Keratinocyte (primary cell): ENCODE measurements around the gene HIVEP2. TPM values are rescaled to one million over a fixed set of nuclear protein-coding genes. Genes with fewer than 3 reads are reported as not detected.

Source experiments
- DNase-seq: peaks from one replicate; pipeline ENCODE4 v3.0.0-alpha.2; 2011; ENCODE audit warnings: low read depth, missing footprints, low spot score
- FAIRE-seq: peaks from 2 replicates; lab custom pipeline; 2011; peaks lifted over from hg19 to GRCh38; lab: Jason Lieb, UNC
- H2AFZ ChIP-seq: 2 replicates; pipeline ENCODE4 v1.6.0; 2012; ENCODE audit warnings: low read length, control low read depth, inconsistent platforms; ENCODE audit not compliant: control insufficient read depth
- H3K27ac ChIP-seq: 2 replicates; pipeline ENCODE4 v1.5.1; 2011; ENCODE audit warnings: low read length; ENCODE audit not compliant: control insufficient read depth, insufficient read depth
- H3K27me3 ChIP-seq: 3 replicates; pipeline ENCODE4 v1.6.0; 2011; ENCODE audit warnings: low read length; ENCODE audit not compliant: control insufficient read depth, insufficient read depth; ENCODE audit errors: extremely low read depth
- H3K36me3 ChIP-seq, 2 experiments: 2 replicates in 1 of 2; 3 replicates in 1 of 2; pipeline ENCODE4 v1.5.1; 2011; ENCODE audit warnings: low read length in 2 of 2, mild to moderate bottlenecking in 1 of 2; ENCODE audit not compliant: control insufficient read depth in 2 of 2, insufficient read depth in 2 of 2; ENCODE audit errors: extremely low read depth in 1 of 2
- H3K4me1 ChIP-seq: 3 replicates; pipeline ENCODE4 v1.5.1; 2011; ENCODE audit warnings: low read length; ENCODE audit not compliant: control insufficient read depth, insufficient read depth; ENCODE audit errors: extremely low read depth
- H3K4me2 ChIP-seq: 3 replicates; pipeline ENCODE4 v1.6.0; 2011; ENCODE audit warnings: low read depth, low read length; ENCODE audit not compliant: control insufficient read depth, insufficient read depth; ENCODE audit errors: extremely low read depth
- H3K4me3 ChIP-seq, 3 experiments: fragments of 200-600 bp in 1 of 3; sonication (generic) in 1 of 3; 2 replicates in 2 of 3; 3 replicates in 1 of 3; pipeline ENCODE4 v1.5.1; 2011 to 2016; ENCODE audit warnings: low read length in 3 of 3, mild to moderate bottlenecking in 3 of 3, control low read depth in 2 of 3, inconsistent platforms in 1 of 3, low read depth in 1 of 3, mixed read lengths in 1 of 3, mixed run types in 1 of 3, moderate library complexity in 1 of 3; ENCODE audit not compliant: control insufficient read depth in 2 of 3, insufficient read depth in 2 of 3; ENCODE audit errors: extremely low read depth in 1 of 3
- H3K79me2 ChIP-seq: 2 replicates; pipeline ENCODE4 v1.6.0; 2012; ENCODE audit warnings: low read length; ENCODE audit not compliant: control insufficient read depth, insufficient read depth
- H3K9ac ChIP-seq: 3 replicates; pipeline ENCODE4 v1.6.0; 2011; ENCODE audit warnings: low read length; ENCODE audit not compliant: control insufficient read depth, insufficient read depth; ENCODE audit errors: extremely low read depth
- H3K9me1 ChIP-seq: 3 replicates; pipeline ENCODE4 v1.6.0; 2011; ENCODE audit warnings: low read length; ENCODE audit not compliant: control insufficient read depth, insufficient read depth; ENCODE audit errors: extremely low read depth
- H3K9me3 ChIP-seq: 2 replicates; pipeline ENCODE4 v1.5.1; 2012; ENCODE audit warnings: low read depth, low read length; ENCODE audit not compliant: control insufficient read depth
- H4K20me1 ChIP-seq: 3 replicates; pipeline ENCODE4 v1.6.0; 2011; ENCODE audit warnings: low read length; ENCODE audit not compliant: control insufficient read depth, insufficient read depth; ENCODE audit errors: extremely low read depth
- CTCF ChIP-seq, 3 experiments: IDR thresholded peaks in 1 of 3; conservative IDR thresholded peaks in 1 of 3; optimal IDR thresholded peaks in 1 of 3; 2 replicates in 2 of 3; 3 replicates in 1 of 3; pipeline versions ENCODE3 to v1.5.1; 2011; ENCODE audit warnings: low read length in 3 of 3, mild to moderate bottlenecking in 3 of 3, moderate library complexity in 2 of 3, control low read depth in 1 of 3, inconsistent platforms in 1 of 3; ENCODE audit not compliant: insufficient read depth in 2 of 3; ENCODE audit errors: extremely low read depth in 1 of 3
- EZH2 ChIP-seq: IDR thresholded peaks from one replicate; pipeline ENCODE4 v1.6.1; 2012; ENCODE audit warnings: inconsistent platforms, mild to moderate bottlenecking, low read length, moderate library complexity
- dilution Hi-C: fragments of 300-500 bp; cut with MboI; formaldehyde crosslinking; loops from one replicate; pipeline ENCODE4 v1.7.0; 2020; ENCODE audit warnings: low sequenced_read_pairs; ENCODE audit not compliant: extremely low pct_ligation_motif_present
- polyA plus RNA-seq, 5 experiments: library from polyadenylated mRNA; depleted of rRNA in 3 of 5; stranded (reverse) in 3 of 5; stranded (forward) in 1 of 5; unstranded in 1 of 5; fragments of >200 nt; gene quantifications; 1 replicate in 1 of 5; 2 replicates in 3 of 5; 3 replicates in 1 of 5; pipeline versions ENCODE4 v1.2.1 to v1.2.3, GENCODE V29; 2011 to 2012; ENCODE audit warnings: missing spikeins in 2 of 5, low read depth in 1 of 5, low replicate concordance in 1 of 5

The HIVEP2 gene
- polyA plus RNA-seq, 1 donor (not counting 4 experiments of a cell fraction or from before 2014, with no cell fraction given) = 8.9 TPM

GRCh38 chr6:142913036-142913510, 31.9 kb downstream of the HIVEP2 start:
- Histone ChIP-seq H4K20me1 (no peaks in the 10 kb centered on the region), H3K4me2 (no peak overlapping the region), H3K36me3 (no peaks in the 10 kb centered on the region), H3K9ac (no peak overlapping the region), H2AFZ (no peak overlapping the region), H3K9me1 (no peaks in the 10 kb centered on the region), H3K9me3 (no peaks in the 10 kb centered on the region), H3K4me3 (no peak overlapping the region), H3K4me1 (no peaks in the 10 kb centered on the region), H3K27ac (no peak overlapping the region), H3K79me2 (peaks cover 2% of the 10 kb centered on the region), H3K27me3 (no peaks in the 10 kb centered on the region)
- no peak for DNase-seq
- dilution Hi-C loops = no loop called here
- TF ChIP-seq EZH2 (no peak), CTCF (optimal IDR thresholded peaks at IDR 0.05 in 1 of 3, IDR thresholded peaks at IDR 0.05 in 1 of 3, conservative IDR thresholded peaks at IDR 0.05 in 1 of 3; ENCODE audit: extremely low read depth in 1 of 3, insufficient read depth in 2 of 3, low read length in 3 of 3) (no peak)
- FAIRE-seq = peak; percentile 56

GRCh38 chr6:142912125-142912524, 32.9 kb downstream of the HIVEP2 start:
- H3K36me3 ChIP-seq = no peaks in the 10 kb centered on the region
- TF ChIP-seq CTCF (optimal IDR thresholded peaks at IDR 0.05 in 1 of 3, IDR thresholded peaks at IDR 0.05 in 1 of 3, conservative IDR thresholded peaks at IDR 0.05 in 1 of 3; ENCODE audit: extremely low read depth in 1 of 3, insufficient read depth in 2 of 3, low read length in 3 of 3) (no peak), EZH2 (no peak)
- DNase-seq (no peak), FAIRE-seq (no peak)
- H3K9ac ChIP-seq = no peak overlapping the region
- no peaks in the 10 kb centered on the region for H3K9me3 ChIP-seq
- no peaks in the 10 kb centered on the region for H3K27me3 ChIP-seq
- no peak overlapping the region for H3K27ac ChIP-seq
- no peak overlapping the region for H3K4me2 ChIP-seq
- H2AFZ ChIP-seq = no peak overlapping the region
- no peaks in the 10 kb centered on the region for H3K9me1 ChIP-seq
- H3K79me2 ChIP-seq = peaks cover 2% of the 10 kb centered on the region
- H3K4me3 ChIP-seq = no peak overlapping the region
- dilution Hi-C loops = no loop called here
- no peaks in the 10 kb centered on the region for H4K20me1 ChIP-seq
- no peaks in the 10 kb centered on the region for H3K4me1 ChIP-seq
